GM19025 (cell line): Measurements from ENCODE around the gene CHST11.

Experiments used
- ATAC-seq: cut with Tn5 transposase; IDR thresholded peaks from one replicate; pipeline ENCODE4 v1.9.1; 2021; ENCODE audit warnings: mild to moderate bottlenecking, low read depth, moderate library complexity; ENCODE audit not compliant: unreplicated experiment

CHST11 gene

DNA sequence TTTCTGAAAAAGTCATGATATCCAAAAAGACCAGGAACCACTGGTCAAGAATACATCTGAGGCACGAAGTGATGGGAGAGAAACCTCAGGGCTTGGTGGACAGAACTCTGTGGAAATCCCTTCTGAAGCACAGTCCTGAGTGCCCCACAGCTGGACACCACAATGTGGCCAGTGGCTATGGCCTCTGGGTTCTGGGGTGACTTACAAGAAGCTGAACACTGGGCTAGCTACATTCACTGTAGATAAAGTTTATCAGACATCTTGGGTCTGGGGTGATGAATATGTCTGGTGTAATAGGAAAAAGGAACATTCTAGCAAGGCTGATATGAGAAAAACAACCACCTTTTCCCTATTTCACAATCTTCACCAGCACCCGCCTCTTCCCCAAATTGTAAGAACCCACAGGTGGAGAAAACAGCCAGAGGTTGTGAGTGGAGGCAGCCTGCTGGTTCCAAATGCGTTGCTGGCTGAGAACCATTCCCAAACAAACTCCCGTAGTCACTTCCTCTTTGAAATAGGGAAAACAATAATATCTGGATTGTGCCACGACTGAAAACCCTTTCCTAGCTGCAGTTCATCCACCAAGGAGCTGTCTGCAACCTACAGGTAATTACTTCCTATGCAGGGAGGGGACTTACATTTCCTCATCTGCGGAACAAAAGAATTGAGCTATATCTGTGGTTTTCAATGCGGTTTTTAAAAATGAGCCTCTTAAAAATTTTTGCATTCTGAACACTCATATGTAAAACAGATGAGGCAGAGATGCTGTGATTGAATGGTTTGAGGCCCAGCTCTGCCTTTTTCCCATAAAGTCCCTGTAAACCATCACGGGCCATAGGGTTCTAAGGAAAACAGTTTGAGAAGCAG lies 307.7 kb downstream of the CHST11 start:
- no peak for ATAC-seq

- no peak for ATAC-seq
Measured at GRCh38 chr12:104767261-104767660, 310.5 kb downstream of the CHST11 start.

DNA sequence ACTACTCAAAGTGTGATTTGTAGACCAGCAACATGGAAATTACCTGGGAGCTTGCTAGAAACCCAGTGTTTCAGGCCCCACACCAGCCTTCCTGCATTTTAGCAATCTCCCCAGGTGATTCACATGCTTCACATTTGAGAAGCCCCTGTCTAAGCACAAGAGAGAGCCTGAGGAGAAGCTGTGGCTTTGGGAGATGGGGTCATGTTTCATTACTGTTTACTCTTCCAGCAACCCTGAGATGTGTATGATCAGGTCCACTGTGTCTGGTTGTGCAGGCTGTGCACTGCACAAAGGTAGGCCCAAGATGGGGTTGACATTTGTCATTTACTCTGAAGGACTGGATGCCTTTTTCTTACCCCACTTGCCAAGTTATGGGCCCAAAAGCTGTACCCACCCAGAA lies 311.3 kb downstream of the CHST11 start:
- ATAC-seq: no peak

- ATAC-seq: no peak
Measured at GRCh38 chr12:104769144-104769561, 312.4 kb downstream of the CHST11 start.

DNA sequence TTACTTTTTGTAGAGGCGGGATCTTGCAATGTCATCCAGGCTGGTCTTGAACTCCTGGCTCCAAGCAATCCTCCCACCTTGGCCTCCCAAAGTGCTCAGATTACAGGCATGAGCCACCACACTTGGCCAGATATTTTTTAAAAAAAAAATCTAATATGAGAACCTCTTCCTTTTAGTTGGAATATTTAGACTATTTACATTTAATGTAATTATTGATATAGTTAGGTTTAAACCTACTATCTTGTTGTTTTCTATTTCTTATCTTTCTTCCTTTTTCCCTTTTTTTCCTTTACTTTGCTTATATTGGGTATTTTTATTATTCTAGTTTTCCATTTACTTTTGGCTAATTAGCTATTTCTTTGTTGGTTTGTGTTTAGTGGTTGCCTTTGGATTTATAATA lies 315.6 kb downstream of the CHST11 start:
- ATAC-seq: no peak

GRCh38 chr12:104775731-104776231 lies 319.0 kb downstream of the CHST11 start:
- no peak for ATAC-seq

GRCh38 chr12:104779134-104779533 lies 322.4 kb downstream of the CHST11 start:
- ATAC-seq: no peak

- no peak for ATAC-seq
Measured at GRCh38 chr12:104782296-104782695, 325.5 kb downstream of the CHST11 start.

DNA sequence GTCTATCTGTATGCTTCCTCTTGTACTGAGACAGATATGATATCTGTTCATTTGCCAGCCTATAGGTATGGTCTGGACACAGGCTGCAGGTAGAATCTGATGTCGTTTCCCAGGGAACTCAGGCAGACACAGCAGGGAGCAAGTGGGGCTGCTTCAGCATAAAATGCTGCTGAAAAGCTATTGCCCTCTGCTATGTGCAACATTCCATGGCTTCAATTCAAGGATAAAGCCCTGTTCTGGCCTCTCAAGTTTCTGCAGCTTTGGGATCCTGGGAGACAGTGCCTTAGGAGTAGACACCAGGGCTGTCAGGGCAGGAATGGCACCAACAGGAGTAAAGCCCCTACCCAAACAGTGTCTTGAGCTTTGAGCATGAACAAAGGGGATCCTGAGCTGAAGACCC lies 327.8 kb downstream of the CHST11 start:
- ATAC-seq: no peak

DNA sequence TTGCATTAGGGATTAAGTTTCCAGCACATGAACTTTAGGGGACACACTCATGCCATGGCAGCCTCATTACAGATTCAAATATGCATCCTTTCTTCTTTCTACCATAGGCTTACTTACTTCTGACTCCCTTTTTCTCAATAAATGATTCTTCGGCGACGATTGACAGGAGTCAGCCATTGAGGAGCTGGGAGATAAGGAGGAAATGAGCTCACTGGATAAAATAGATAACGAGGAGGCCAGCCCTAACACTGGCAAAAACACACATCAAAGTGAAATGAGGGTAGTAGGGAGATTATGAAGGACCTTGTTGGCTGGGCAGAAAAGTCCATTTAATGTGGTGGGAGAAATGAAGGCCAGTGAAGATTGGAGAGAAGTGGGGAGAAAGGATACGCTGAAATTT lies 329.1 kb downstream of the CHST11 start:
- ATAC-seq: no peak

DNA sequence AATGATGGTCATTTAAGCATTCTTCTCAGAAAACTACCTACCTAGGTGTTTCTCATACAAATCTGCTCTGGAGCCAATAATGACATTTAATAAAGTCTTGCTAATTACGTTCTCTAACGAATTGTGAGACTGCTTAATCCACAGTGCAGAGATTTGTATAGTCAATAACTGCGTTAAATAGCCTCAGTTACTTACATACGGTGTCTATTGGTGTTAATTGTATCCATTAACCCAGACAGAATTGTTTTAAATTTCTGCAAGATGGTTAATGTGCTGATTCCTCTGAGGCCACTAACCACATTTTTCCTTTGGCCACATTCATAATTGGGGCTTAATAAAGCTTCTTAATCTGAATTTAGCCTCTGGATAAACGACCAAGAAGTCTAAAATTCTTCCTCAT lies 329.6 kb downstream of the CHST11 start:
- ATAC-seq: no peak

- no peak for ATAC-seq
Measured at GRCh38 chr12:104788840-104789271, 332.1 kb downstream of the CHST11 start.

DNA sequence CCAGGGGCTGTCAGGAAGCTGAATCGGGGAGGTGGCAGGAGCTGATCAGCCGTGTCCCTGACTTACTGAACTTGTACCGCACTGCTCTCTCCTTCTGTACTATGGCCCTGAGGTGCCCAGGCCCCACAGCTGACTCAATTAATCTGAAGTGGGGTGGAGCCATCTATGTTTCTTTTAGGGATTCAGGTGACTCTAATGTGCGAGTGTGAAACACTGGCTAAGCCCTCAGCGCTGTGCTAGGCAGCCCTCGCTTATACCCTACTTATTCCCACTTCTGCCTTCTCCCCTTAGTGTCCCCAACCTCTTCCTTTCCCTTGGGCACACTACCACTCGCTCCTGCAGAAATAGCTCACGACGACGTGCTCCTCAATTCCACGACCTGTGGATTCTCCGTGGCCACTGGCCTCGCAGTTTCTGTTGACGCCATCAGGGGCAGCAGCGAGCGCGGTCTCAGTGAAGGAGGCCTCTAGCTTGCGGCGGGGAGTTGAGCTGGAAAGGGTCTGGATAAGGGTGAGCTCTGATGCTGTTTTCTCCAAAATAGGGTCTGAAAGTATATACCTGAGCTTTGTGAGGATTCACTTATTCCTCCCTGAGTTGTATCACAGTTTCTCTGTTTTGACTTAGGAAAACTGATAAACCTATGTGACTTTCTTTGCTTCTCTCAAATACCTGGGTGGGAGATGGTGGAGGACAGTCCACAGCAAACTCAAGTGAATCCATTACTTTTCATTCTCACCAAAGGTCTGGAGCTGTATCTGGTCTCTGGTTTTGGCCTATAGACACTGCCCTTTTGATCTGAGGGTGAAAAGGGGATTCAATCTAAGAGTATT lies 333.8 kb downstream of the CHST11 start:
- ATAC-seq: no peak

- ATAC-seq: no peak
Measured at GRCh38 chr12:104792570-104792969, 335.8 kb downstream of the CHST11 start.

DNA sequence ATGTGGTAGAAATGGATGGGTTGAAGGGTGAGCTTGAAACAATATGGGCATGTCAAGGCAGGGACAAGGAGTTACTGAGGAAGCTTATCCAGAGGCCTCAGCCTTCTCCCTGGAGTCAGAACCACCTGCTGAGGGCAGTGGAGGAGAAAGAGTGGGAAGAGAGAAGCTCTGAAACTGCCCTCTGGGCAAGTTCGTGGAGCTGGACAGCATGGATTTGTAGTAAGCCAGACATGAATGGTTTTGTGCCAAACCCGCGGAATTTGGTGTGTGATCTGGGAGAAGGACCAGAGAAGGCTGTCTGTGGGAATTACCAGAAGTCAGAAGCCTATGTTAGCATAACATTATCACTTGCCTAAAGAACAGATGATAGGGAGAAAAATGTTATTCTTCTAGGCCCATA lies 336.5 kb downstream of the CHST11 start:
- ATAC-seq: no peak

- ATAC-seq: no peak
Measured at GRCh38 chr12:104793968-104794367, 337.2 kb downstream of the CHST11 start.

- no peak for ATAC-seq
Measured at GRCh38 chr12:104796475-104796862, 339.7 kb downstream of the CHST11 start.

- ATAC-seq: no peak
Measured at GRCh38 chr12:104799458-104799857, 342.7 kb downstream of the CHST11 start.

- no peak for ATAC-seq
Measured at GRCh38 chr12:104801005-104801404, 344.3 kb downstream of the CHST11 start.

- no peak for ATAC-seq
Measured at GRCh38 chr12:104801427-104801826, 344.7 kb downstream of the CHST11 start.

GRCh38 chr12:104802208-104802607 lies 345.5 kb downstream of the CHST11 start:
- ATAC-seq: no peak
